Central memory CD8-positive, alpha-beta T cell (primary cell): ENCODE results near the gene S100B.
A peak's percentile ranks its signal among the peaks of the same experiment; 100 is the strongest.

Experiments
- ATAC-seq: fragments of 150-1000 bp; cut with Tn5 transposase; replicated peaks from 2 replicates; pipeline ENCODE4 v1.10.0; 2022; ENCODE audit warnings: mild to moderate bottlenecking, moderate FRiP score, moderate number of reproducible peaks; ENCODE audit not compliant: poor library complexity, severe bottlenecking; ENCODE audit errors: extremely low read depth
- DNase-seq, 2 donors: peaks; one replicate each; pipeline ENCODE4 v3.0.0; 2021; ENCODE audit warnings: low spot score in 2 of 2
- H3K27ac Mint-ChIP-seq: one replicate; pipeline ENCODE4 v1.8.0; 2022; ENCODE audit warnings: low read depth, mild to moderate bottlenecking, moderate library complexity, mixed read lengths
- H3K27me3 Mint-ChIP-seq: one replicate; pipeline ENCODE4 v1.8.0; 2022; ENCODE audit warnings: mixed read lengths
- H3K36me3 Mint-ChIP-seq: one replicate; pipeline ENCODE4 v1.8.0; 2022; ENCODE audit warnings: mild to moderate bottlenecking, moderate library complexity, mixed read lengths; ENCODE audit not compliant: insufficient read depth
- H3K4me1 Mint-ChIP-seq: one replicate; pipeline ENCODE4 v1.8.0; 2022; ENCODE audit warnings: mixed read lengths
- H3K4me3 Mint-ChIP-seq: one replicate; pipeline ENCODE4 v1.8.0; 2022; ENCODE audit warnings: mild to moderate bottlenecking, moderate library complexity, mixed read lengths
- H3K9me3 Mint-ChIP-seq: one replicate; pipeline ENCODE4 v1.8.0; 2022; ENCODE audit warnings: mixed read lengths

Gene S100B

GRCh38 chr21:46604975-46605766 lies at the start of gene S100B:
S100B (minus strand) TSS chr21:46605082; CDS start chr21:46602415, 2,667 bp downstream.
- peaks cover 35% of the 10 kb centered on the region for H3K4me1 Mint-ChIP-seq
- DNase-seq (no peak), ATAC-seq (no peak)
- H3K9me3 Mint-ChIP-seq, result no peaks in the 10 kb centered on the region
- H3K4me3 Mint-ChIP-seq, result peak within 1 kb of the TSS; percentile 61
- peak within 1 kb of the TSS; percentile 72 for H3K27ac Mint-ChIP-seq
- H3K27me3 Mint-ChIP-seq, result no peaks in the 10 kb centered on the region
- H3K36me3 Mint-ChIP-seq, result no peaks in the 10 kb centered on the region

GRCh38 chr21:46651121-46651520 lies 46.2 kb upstream of the S100B start:
- peaks cover 72% of the 10 kb centered on the region for H3K36me3 Mint-ChIP-seq
- no peak for ATAC-seq
- peaks cover 4% of the 10 kb centered on the region for H3K9me3 Mint-ChIP-seq
- H3K27me3 Mint-ChIP-seq, result no peaks in the 10 kb centered on the region
- H3K4me1 Mint-ChIP-seq, result peaks cover 37% of the 10 kb centered on the region
- no peak for DNase-seq
- no peak overlapping the region for H3K4me3 Mint-ChIP-seq
- no peak overlapping the region for H3K27ac Mint-ChIP-seq

GRCh38 chr21:46650476-46651098 lies 45.7 kb upstream of the S100B start:
- Mint-ChIP-seq H3K27me3 (no peaks in the 10 kb centered on the region), H3K9me3 (peaks cover 4% of the 10 kb centered on the region), H3K27ac (no peak overlapping the region), H3K36me3 (peaks cover 76% of the 10 kb centered on the region), H3K4me1 (peaks cover 43% of the 10 kb centered on the region), H3K4me3 (no peak overlapping the region)
- ATAC-seq (no peak), DNase-seq (no peak)

- Mint-ChIP-seq H3K9me3 (no peaks in the 10 kb centered on the region), H3K27me3 (no peaks in the 10 kb centered on the region), H3K36me3 (peaks cover 77% of the 10 kb centered on the region), H3K27ac (no peak overlapping the region), H3K4me1 (peaks cover 46% of the 10 kb centered on the region), H3K4me3 (no peak overlapping the region)
- DNase-seq (no peak), ATAC-seq (no peak)
These were observed 44.5 kb upstream of the S100B start for GRCh38 chr21:46649356-46649755.

- Mint-ChIP-seq H3K4me3 (no peak overlapping the region), H3K27me3 (no peaks in the 10 kb centered on the region), H3K4me1 (peaks cover 46% of the 10 kb centered on the region), H3K27ac (no peak overlapping the region), H3K36me3 (peaks cover 78% of the 10 kb centered on the region), H3K9me3 (no peaks in the 10 kb centered on the region)
- no peak for DNase-seq
- no peak for ATAC-seq
These were observed 43.7 kb upstream of the S100B start for GRCh38 chr21:46648539-46648938.

- Mint-ChIP-seq H3K4me1 (peaks cover 46% of the 10 kb centered on the region), H3K4me3 (no peak overlapping the region), H3K9me3 (no peaks in the 10 kb centered on the region), H3K36me3 (peaks cover 70% of the 10 kb centered on the region), H3K27me3 (no peaks in the 10 kb centered on the region), H3K27ac (no peak overlapping the region)
- DNase-seq, result no peak
- no peak for ATAC-seq
These were observed 41.8 kb upstream of the S100B start for GRCh38 chr21:46646541-46647154.

- H3K4me1 Mint-ChIP-seq, result peaks cover 48% of the 10 kb centered on the region
- H3K9me3 Mint-ChIP-seq, result no peaks in the 10 kb centered on the region
- no peaks in the 10 kb centered on the region for H3K27me3 Mint-ChIP-seq
- H3K4me3 Mint-ChIP-seq, result no peak overlapping the region
- no peak for DNase-seq
- ATAC-seq, result no peak
- peaks cover 69% of the 10 kb centered on the region for H3K36me3 Mint-ChIP-seq
- no peak overlapping the region for H3K27ac Mint-ChIP-seq
These were observed 41.0 kb upstream of the S100B start for GRCh38 chr21:46645840-46646239.

- Mint-ChIP-seq H3K4me3 (no peak overlapping the region), H3K36me3 (peaks cover 73% of the 10 kb centered on the region), H3K4me1 (peaks cover 56% of the 10 kb centered on the region), H3K27me3 (no peaks in the 10 kb centered on the region), H3K27ac (no peak overlapping the region), H3K9me3 (no peaks in the 10 kb centered on the region)
- ATAC-seq (no peak), DNase-seq (no peak)
These were observed 38.7 kb upstream of the S100B start for GRCh38 chr21:46643379-46644177.

- Mint-ChIP-seq H3K9me3 (no peaks in the 10 kb centered on the region), H3K4me3 (no peak overlapping the region), H3K27ac (no peak overlapping the region), H3K4me1 (peaks cover 63% of the 10 kb centered on the region), H3K27me3 (no peaks in the 10 kb centered on the region), H3K36me3 (peaks cover 56% of the 10 kb centered on the region)
- ATAC-seq (no peak), DNase-seq (no peak)
These were observed 36.8 kb upstream of the S100B start for GRCh38 chr21:46641656-46642055.

- no peaks in the 10 kb centered on the region for H3K27me3 Mint-ChIP-seq
- peak overlapping the region; percentile 87 for H3K27ac Mint-ChIP-seq
- no peak for DNase-seq
- no peak for ATAC-seq
- peaks cover 50% of the 10 kb centered on the region for H3K36me3 Mint-ChIP-seq
- peak overlapping the region; percentile 64 for H3K4me3 Mint-ChIP-seq
- H3K4me1 Mint-ChIP-seq, result peaks cover 57% of the 10 kb centered on the region
- no peaks in the 10 kb centered on the region for H3K9me3 Mint-ChIP-seq
These were observed 34.9 kb upstream of the S100B start for GRCh38 chr21:46639489-46640386.

- ATAC-seq (no peak), DNase-seq (no peak)
- H3K4me3 Mint-ChIP-seq, result peak overlapping the region; percentile 64
- H3K4me1 Mint-ChIP-seq, result peaks cover 63% of the 10 kb centered on the region
- no peaks in the 10 kb centered on the region for H3K9me3 Mint-ChIP-seq
- no peaks in the 10 kb centered on the region for H3K27me3 Mint-ChIP-seq
- peaks cover 42% of the 10 kb centered on the region for H3K36me3 Mint-ChIP-seq
- H3K27ac Mint-ChIP-seq, result peak overlapping the region; percentile 87
These were observed 33.3 kb upstream of the S100B start for GRCh38 chr21:46637952-46638746.
